MG63 (cell line): ENCODE measurements around the gene LGALS7B. TPM values are rescaled to one million over a fixed set of nuclear protein-coding genes. Genes with fewer than 3 reads are reported as not detected.

Experiments used
- total RNA-seq: library from RNA; depleted of rRNA; stranded (reverse); fragments of >200 nt; shearing (Covaris generic); gene quantifications from 2 replicates; pipeline ENCODE4 v1.2.3, GENCODE V29; 2014; ENCODE audit warnings: low replicate concordance; rRNA removed

Gene LGALS7B
- total RNA-seq, 1 experiment from 2014 or later, result not detected

Other genes starting within 250 kb of the LGALS7B start
- gene MAP4K1, start 171.2 kb upstream of the LGALS7B start, total RNA-seq, result 0.30 TPM in 1 of 2 replicates, not detected in the other
- gene EIF3K, start 170.0 kb upstream of the LGALS7B start, total RNA-seq, result 252 and 669 TPM in 2 replicates
- gene ACTN4, start 141.6 kb upstream of the LGALS7B start, total RNA-seq, result 476 and 621 TPM in 2 replicates
- gene CAPN12, start 44.7 kb upstream of the LGALS7B start, total RNA-seq, result not detected in 2 replicates
- not detected in 2 replicates for gene LGALS7, start 15.7 kb upstream of the LGALS7B start, total RNA-seq
- not detected in 2 replicates for gene LGALS4, start 23.7 kb downstream of the LGALS7B start, total RNA-seq
- 76.7 and 102 TPM in 2 replicates for gene ECH1, start 42.6 kb downstream of the LGALS7B start, total RNA-seq
- gene HNRNPL, start 60.8 kb downstream of the LGALS7B start, total RNA-seq, result 385 and 511 TPM in 2 replicates
- gene RINL, start 89.1 kb downstream of the LGALS7B start, total RNA-seq, result 6.9 and 8.2 TPM in 2 replicates
- gene SIRT2, start 110.4 kb downstream of the LGALS7B start, total RNA-seq, result 45.3 and 72.9 TPM in 2 replicates
- gene NFKBIB, start 110.8 kb downstream of the LGALS7B start, total RNA-seq, result 18.7 and 49.6 TPM in 2 replicates
- not detected in 2 replicates for gene CCER2, start 123.0 kb downstream of the LGALS7B start, total RNA-seq
- gene SARS2, start 141.6 kb downstream of the LGALS7B start, total RNA-seq, result 18.4 and 20.8 TPM in 2 replicates
- 82.3 and 150 TPM in 2 replicates for gene MRPS12, start 141.7 kb downstream of the LGALS7B start, total RNA-seq
- gene FBXO17, start 186.5 kb downstream of the LGALS7B start, total RNA-seq, result 53.1 and 67.1 TPM in 2 replicates
- 0.82 TPM in 1 of 2 replicates, not detected in the other for gene FBXO27, start 243.3 kb downstream of the LGALS7B start, total RNA-seq